ENCODE measurements around the gene SUGCT. TPM values are rescaled to one million over a fixed set of nuclear protein-coding genes. Genes with fewer than 3 reads are reported as not detected.
"Not testable (repeated sequence)": the region's sequence is repeated elsewhere in the genome, so short reads cannot be mapped to it uniquely, and the experiment has no call there.

The SUGCT gene
- total RNA-seq, 1 donor from 2014 or later: 5.2 TPM

- DNase-seq: no peak
Observed at GRCh38 chr7:40263752-40264390, 129.1 kb downstream of the SUGCT start.

GRCh38 chr7:40267583-40267982 is 132.8 kb downstream of the SUGCT start:
- DNase-seq: no peak

DNA sequence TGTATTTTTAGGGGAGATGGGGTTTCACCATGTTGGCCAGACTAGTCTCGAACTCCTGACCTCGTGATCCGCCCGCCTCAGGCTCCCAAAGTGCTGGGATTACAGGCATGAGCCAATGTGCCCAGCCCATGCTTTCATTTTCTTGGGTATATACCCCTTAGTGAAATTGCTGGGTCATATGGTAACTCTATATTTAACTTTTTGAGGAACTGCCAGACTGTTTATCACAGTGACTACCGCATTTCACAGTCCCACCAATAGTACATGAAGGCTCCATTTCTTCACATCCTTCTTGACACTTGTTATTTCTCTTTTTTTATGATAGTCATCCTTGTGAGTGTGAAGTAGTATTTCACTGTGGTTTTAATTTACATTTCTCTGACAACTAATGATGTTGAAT is 134.0 kb downstream of the SUGCT start:
- not testable (repeated sequence) for DNase-seq

- DNase-seq: no peak
Observed at GRCh38 chr7:40276061-40276460, 141.3 kb downstream of the SUGCT start.

GRCh38 chr7:40279991-40280390 is 145.2 kb downstream of the SUGCT start:
- DNase-seq: no peak

DNA sequence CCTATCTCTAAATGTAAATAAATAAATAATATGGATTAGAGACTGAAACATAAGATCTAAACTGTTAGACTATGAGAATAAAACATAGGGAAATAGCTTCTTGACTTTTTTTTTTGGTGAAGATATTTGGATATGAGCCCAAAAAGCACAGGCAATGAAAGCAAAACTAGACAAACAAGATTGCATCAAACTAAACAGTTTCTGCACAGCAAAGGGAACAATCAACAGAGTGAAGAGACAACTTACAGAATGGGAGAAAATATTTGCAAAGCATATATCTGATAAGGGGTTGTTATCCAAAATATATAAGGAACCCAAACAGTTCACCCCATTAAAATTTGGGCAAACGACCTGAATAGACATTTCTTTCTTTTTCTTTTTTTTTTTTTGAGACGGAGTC is 148.1 kb downstream of the SUGCT start:
- no peak for DNase-seq

GRCh38 chr7:40283391-40283790 is 148.6 kb downstream of the SUGCT start:
- DNase-seq: no peak

DNA sequence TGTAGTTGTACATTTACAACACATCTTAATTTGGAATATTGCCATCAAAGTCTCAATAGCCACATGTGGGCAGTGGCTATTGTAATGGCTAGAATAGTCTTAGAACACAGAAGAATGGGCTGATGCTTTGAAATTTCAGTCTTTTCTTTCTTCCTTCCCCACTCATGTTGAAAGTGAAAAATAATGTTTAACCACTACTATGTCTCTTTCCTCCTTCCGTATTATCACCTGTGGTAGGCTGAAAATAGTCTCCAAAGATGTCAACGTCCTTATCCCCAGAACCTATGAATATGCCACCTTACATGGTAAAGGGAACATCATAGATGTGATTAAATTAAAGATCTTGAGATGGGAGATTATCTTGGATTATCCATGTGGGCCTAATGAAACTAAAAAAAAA is 154.0 kb downstream of the SUGCT start:
- no peak for DNase-seq

DNA sequence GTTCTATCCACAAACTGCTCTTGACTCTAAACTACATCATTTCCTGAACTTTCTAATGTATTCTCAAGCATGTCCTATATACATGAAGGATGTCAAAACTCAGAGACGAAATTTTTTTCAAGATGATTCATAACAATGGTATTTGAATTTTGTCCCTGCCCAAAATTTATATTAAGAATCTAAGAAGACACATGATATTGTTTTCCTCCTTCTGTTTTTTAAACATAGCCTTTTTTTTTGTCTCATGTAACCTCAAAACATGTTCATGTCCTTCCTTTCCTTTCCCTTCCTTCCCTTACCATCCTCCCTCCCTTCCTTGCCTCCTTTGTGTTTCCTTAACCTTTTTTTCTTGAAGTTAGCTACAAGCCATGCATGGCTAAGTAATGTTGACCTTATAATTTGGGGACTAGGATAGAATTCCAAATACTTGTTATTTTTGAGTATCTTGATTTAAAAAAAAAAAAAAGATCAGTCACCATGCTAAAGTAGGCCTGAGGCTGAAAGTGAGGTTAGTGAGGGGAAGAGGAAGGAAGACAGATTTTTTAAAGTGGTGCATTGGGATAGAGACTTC is 163.0 kb downstream of the SUGCT start:
- no peak for DNase-seq

DNA sequence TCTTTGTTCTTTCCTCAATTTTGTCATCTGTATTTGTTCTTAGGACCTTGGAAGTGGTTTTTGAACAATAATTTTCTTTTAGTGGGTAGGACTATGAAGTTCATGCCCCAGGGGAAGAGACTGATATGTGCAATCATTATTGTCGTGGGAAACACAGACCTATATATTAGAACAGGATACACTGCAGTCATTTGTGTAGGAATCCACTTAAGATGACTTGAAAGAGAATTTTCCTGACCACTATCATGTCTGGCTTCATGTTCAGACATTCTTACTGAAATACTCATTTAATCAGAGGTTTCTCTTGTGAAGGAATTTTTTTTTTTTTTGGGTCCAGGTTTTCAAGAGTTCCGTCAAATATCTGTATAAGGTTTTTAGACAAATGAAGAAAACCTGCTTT is 163.6 kb downstream of the SUGCT start:
- no peak for DNase-seq

DNA sequence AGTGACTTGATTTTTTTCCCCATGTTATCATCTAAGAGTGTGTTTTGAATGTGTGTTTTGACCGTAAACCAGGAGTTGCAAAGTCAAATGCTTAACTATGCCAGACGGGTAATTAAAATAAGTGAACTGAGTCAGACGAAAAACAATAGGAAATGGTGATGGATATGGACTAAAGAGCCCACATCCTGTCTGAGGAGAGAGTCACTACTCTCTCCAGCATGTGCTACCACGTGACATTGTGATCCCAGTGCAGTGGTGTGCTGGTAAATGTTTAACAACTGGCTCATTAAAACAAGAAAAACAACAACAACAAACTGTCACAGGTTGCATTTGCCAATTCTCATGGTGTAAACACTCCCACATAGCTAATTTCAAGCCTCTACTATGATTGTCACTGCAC is 164.3 kb downstream of the SUGCT start:
- DNase-seq: no peak

- DNase-seq: no peak
Observed at GRCh38 chr7:40300146-40300670, 165.4 kb downstream of the SUGCT start.

DNA sequence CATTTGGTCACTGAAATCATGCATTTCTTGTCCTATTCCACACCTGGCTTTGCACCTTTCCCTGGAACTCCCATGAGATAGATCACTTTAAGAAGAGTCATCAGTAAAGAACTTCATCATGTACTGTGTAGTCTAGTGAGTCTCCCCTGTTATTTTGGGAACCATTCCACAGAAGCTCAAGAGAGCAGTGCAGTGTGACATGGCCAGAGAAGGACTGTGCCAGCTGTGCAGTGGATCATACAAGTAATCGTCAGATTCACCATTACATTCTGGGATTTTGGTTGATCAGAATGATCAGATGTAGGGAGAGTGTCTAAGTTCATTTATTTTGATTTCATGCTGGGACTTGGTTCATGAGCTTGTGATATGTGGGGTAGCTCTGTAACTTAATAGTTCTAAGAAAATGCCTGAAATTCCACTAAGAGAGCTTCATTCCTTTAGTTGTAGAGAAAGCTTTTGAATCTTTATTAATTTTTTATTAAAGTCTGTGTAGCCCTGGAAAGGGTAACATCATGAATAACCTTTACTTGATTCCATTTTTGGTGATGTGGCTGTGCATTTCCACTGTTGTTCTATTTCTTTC is 166.8 kb downstream of the SUGCT start:
- DNase-seq: no peak

- DNase-seq: no peak
Observed at GRCh38 chr7:40303996-40304395, 169.2 kb downstream of the SUGCT start.

DNA sequence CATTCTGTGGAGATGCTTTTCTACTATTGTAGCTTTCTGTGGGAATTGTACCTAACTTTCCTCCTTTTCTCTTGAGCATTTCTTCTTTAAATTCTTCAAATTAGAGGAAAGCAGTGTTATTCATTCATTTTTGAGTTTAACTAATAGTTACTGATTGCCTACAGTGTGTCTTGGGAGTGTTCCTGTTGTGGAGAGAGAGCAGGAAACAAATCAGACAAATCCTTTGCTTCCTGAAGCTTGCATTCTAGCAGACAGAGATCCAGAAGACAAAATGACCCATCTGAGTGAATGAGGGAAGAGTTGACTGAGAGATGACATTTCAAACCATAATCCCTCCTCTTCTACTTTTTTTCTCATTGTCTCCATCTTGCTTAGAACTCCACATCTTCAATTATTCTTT is 170.4 kb downstream of the SUGCT start:
- no peak for DNase-seq

GRCh38 chr7:40306025-40306424 is 171.2 kb downstream of the SUGCT start:
- no peak for DNase-seq

- DNase-seq: no peak
Observed at GRCh38 chr7:40306596-40306995, 171.8 kb downstream of the SUGCT start.

GRCh38 chr7:40310258-40310657 is 175.5 kb downstream of the SUGCT start:
- no peak for DNase-seq

DNA sequence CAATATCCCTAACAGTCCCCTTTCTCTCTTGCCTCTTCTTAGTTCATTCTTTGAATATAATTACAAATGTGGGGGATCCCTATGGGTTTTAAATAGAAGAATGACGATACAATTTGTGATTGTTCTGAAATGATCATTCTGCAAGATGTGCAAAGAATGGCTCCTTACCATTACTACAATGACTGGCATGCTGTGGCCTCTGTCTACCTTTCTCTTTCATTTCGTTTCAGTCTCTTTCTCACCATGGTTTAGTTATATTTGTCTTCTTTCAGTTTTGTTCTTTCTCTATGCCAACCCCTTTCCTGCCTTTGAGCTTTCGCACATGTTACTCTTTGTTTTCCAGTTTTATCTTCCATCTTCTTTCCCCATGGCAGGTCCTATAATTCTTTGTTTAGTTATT is 176.5 kb downstream of the SUGCT start:
- no peak for DNase-seq

- DNase-seq: no peak
Observed at GRCh38 chr7:40315277-40315676, 180.5 kb downstream of the SUGCT start.

- no peak for DNase-seq
Observed at GRCh38 chr7:40316176-40316575, 181.4 kb downstream of the SUGCT start.

DNA sequence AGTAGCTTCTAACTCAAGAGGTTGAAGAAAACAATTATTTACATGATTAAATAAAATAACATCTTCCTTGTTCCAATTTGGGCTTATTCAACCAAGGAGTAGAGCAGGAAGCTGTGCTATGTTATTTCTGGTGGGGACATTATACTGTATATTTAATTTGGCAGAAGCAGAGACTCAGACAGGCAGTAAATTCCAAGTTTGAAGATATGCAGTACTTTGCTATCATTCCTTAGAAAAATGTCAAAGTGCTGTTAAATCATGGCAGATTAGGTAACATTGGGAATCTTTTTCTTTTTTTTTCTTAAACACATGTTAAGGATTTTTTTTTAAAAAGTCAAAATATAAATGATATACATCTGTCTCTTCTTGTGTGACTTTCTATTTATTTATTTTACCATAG is 190.1 kb downstream of the SUGCT start:
- no peak for DNase-seq

- DNase-seq: no peak
Observed at GRCh38 chr7:40327113-40327512, 192.3 kb downstream of the SUGCT start.

DNA sequence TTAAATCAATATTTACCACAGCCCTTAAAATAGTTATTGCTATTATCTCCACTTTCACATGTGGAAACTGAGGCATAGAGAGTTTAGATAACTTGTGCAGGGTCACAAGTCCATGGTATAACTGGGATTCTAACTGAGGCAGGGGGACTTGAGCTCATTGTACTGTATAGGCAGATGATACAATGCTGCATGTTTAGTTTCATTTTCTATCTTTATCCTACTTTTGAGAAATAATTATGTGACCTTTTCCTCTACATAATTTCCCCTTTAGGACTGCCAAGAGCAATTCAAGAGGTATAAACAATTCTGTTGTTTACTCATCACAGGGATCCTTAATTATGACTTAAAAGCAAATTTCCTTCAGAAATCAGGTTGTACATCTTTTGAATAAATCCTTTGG is 193.1 kb downstream of the SUGCT start:
- DNase-seq: no peak

Measured in skin of body (tissue), 2 donors.